PFSK-1 (cell line): ENCODE data around the gene PREPL.

Experiments used
- POLR2AphosphoS5 ChIP-seq: IDR thresholded peaks from 2 replicates; pipeline ENCODE4 v1.6.1; 2012; ENCODE audit warnings: low read depth, mild to moderate bottlenecking, control low read depth, low read length, moderate library complexity
- SIN3A ChIP-seq: IDR thresholded peaks from 2 replicates; pipeline ENCODE4 v1.6.1; 2012; ENCODE audit warnings: mild to moderate bottlenecking, low read length, moderate library complexity, borderline replicate concordance; ENCODE audit not compliant: insufficient read depth
- TAF1 ChIP-seq: IDR thresholded peaks from 2 replicates; pipeline ENCODE4 v1.6.1; 2012; ENCODE audit warnings: low read length, control low read depth, borderline replicate concordance; ENCODE audit not compliant: insufficient read depth
- TF ChIP-seq, protein P1 (sequence below), 2 experiments: IDR thresholded peaks; 2 replicates each; pipeline versions ENCODE4 v1.6.1 to v1.8.0; 2011 to 2012; ENCODE audit warnings: low read depth in 2 of 2, low read length in 2 of 2, control low read depth in 1 of 2, inconsistent platforms in 1 of 2, mild to moderate bottlenecking in 1 of 2, moderate library complexity in 1 of 2; ENCODE audit not compliant: insufficient read depth in 1 of 2

GRCh38 chr2:44301111-44301510 lies 60.2 kb downstream of the PREPL start:
- TF ChIP-seq POLR2AphosphoS5 (no peak), TAF1 (no peak), SIN3A (no peak)
- TF ChIP-seq, protein P1, sequence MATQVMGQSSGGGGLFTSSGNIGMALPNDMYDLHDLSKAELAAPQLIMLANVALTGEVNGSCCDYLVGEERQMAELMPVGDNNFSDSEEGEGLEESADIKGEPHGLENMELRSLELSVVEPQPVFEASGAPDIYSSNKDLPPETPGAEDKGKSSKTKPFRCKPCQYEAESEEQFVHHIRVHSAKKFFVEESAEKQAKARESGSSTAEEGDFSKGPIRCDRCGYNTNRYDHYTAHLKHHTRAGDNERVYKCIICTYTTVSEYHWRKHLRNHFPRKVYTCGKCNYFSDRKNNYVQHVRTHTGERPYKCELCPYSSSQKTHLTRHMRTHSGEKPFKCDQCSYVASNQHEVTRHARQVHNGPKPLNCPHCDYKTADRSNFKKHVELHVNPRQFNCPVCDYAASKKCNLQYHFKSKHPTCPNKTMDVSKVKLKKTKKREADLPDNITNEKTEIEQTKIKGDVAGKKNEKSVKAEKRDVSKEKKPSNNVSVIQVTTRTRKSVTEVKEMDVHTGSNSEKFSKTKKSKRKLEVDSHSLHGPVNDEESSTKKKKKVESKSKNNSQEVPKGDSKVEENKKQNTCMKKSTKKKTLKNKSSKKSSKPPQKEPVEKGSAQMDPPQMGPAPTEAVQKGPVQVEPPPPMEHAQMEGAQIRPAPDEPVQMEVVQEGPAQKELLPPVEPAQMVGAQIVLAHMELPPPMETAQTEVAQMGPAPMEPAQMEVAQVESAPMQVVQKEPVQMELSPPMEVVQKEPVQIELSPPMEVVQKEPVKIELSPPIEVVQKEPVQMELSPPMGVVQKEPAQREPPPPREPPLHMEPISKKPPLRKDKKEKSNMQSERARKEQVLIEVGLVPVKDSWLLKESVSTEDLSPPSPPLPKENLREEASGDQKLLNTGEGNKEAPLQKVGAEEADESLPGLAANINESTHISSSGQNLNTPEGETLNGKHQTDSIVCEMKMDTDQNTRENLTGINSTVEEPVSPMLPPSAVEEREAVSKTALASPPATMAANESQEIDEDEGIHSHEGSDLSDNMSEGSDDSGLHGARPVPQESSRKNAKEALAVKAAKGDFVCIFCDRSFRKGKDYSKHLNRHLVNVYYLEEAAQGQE (IDR thresholded peaks at IDR 0.05; ENCODE audit: insufficient read depth in 1 of 2, low read depth in 2 of 2, low read length in 2 of 2), result no peak
